NCI-H460 (cell line): Measurements from ENCODE around the gene XKR3. TPM values are rescaled to one million over a fixed set of nuclear protein-coding genes. Genes with fewer than 3 reads are reported as not detected.
"Not testable (repeated sequence)": the region's sequence is repeated elsewhere in the genome, so short reads cannot be mapped to it uniquely, and the experiment has no call there.

Experiments used
- DNase-seq: peaks from one replicate; pipeline ENCODE4 v3.0.0-alpha.2; 2016; ENCODE audit warnings: low read depth; ENCODE audit errors: extremely low read depth
- small RNA-seq, 2 experiments: library from RNA; depleted of rRNA; stranded (forward); fragments of <200 nt; gene quantifications; one replicate each; pipeline ENCODE3, GENCODE V24; 2014
- total RNA-seq: library from RNA; depleted of rRNA; stranded (reverse); fragments of >200 nt; shearing (Covaris generic); gene quantifications from 2 replicates; pipeline ENCODE4 v1.2.3, GENCODE V29; 2014; rRNA removed

XKR3 gene
- total RNA-seq, 1 experiment from 2014 or later, result not detected

- DNase-seq, result not testable (repeated sequence)
Observed at GRCh38 chr22:16749282-16749681, 75.9 kb downstream of the XKR3 start.

- DNase-seq, result not testable (repeated sequence)
Observed at GRCh38 chr22:16748160-16748929, 76.9 kb downstream of the XKR3 start.

DNA sequence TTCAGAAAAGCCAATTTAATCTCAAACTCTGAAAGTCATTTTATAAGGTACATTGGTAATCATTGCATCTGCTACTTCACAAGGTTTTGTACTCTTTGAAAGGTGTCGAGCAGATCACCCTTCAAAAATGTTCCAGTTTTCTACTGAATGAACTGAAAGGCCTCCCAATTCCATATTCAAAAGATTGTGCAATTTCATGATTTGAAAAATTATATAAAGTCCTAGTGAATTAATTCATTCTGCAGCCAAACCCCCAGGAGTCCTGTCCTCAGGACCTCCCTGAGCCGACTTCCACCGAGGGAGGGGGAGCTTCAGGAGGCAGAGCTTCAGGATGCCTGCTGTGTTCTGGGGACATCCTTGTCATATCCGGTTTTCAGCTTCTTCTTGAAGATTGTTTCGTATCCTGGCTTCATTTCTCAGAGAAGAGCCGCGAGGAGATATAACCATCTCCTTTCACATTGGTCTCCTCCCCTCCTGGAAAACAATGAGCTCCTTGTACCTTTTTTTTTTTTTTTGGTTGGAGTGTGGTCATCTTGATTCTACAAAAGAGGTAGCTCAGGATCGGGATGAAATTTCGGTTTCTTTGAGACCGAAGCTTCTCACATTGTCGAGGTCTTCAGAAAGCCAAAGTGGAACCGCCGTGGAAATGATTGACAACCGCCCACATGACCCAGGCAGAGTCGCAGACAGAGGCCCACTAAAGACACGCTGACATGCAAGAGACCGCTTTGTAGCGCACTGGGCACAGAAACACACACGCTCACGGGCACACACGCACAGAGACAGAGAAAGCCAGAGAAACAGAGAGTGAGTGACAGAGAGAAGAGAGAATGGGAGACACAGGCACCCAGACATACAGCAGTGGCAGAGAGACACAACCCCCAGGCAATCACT lies 77.7 kb downstream of the XKR3 start:
- not testable (repeated sequence) for DNase-seq

- not testable (repeated sequence) for DNase-seq
Observed at GRCh38 chr22:16734271-16734670, 90.9 kb downstream of the XKR3 start.

Small RNA genes lying within 50 kb of the gene (small RNA-seq; reads per million reads assigned to genes)
- 0 reads per million in 2 experiments for gene GPM6BP3

Other genes with a start within 250 kb of the XKR3 start
- not detected in 2 replicates for gene CCT8L2, start 232.6 kb downstream of the XKR3 start, total RNA-seq
- not detected in 2 replicates for gene GAB4, start 182.8 kb upstream of the XKR3 start, total RNA-seq